Measurements from ENCODE around the gene CCDC6.

DNA sequence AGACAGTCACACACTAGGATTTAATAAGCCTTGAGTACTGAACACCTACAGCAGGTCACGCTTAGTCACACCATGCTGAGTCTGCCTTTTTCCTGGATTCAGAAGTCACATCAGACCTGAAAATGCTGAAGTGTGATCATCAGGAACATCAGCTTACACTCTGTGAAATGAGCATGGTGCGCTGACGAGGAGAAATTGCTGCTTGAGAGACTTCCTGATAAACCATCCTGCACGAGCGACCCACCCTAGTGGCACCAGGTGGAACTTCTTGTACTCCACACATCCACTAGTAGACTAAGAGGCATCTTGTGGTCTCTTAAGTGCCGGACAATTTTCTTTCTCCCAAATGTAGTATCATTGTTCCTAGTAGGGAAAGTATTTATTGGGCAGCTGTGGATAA, 101.3 kb downstream of the CCDC6 start:
- TF ChIP-seq, protein P1, sequence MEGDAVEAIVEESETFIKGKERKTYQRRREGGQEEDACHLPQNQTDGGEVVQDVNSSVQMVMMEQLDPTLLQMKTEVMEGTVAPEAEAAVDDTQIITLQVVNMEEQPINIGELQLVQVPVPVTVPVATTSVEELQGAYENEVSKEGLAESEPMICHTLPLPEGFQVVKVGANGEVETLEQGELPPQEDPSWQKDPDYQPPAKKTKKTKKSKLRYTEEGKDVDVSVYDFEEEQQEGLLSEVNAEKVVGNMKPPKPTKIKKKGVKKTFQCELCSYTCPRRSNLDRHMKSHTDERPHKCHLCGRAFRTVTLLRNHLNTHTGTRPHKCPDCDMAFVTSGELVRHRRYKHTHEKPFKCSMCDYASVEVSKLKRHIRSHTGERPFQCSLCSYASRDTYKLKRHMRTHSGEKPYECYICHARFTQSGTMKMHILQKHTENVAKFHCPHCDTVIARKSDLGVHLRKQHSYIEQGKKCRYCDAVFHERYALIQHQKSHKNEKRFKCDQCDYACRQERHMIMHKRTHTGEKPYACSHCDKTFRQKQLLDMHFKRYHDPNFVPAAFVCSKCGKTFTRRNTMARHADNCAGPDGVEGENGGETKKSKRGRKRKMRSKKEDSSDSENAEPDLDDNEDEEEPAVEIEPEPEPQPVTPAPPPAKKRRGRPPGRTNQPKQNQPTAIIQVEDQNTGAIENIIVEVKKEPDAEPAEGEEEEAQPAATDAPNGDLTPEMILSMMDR (conservative IDR thresholded peaks at IDR 0.05), result peak; percentile 60
- no peak for TF ChIP-seq EZH2 (IDR thresholded peaks at IDR 0.05; ENCODE audit: low read depth)
